OCI-LY1 (cell line): ENCODE measurements around the gene RNF151.

ENCODE experiments used
- H2AFZ ChIP-seq: fragments of 200-600 bp; sonication (generic), shearing (Covaris generic); 2 replicates; pipeline ENCODE4 v1.6.0; 2014; ENCODE audit warnings: antibody characterized with exemption, mild to moderate bottlenecking, low read length
- H3F3A ChIP-seq: fragments of 200-600 bp; sonication (generic), shearing (Covaris generic); 2 replicates; pipeline ENCODE4 v1.6.0; 2014; ENCODE audit warnings: mild to moderate bottlenecking, antibody characterized with exemption, low read length, moderate library complexity; ENCODE audit not compliant: insufficient read depth
- H3K27ac ChIP-seq: fragments of 200-600 bp; sonication (generic); 2 replicates; pipeline ENCODE4 v1.5.1; 2014; ENCODE audit warnings: low read length, mixed run types, mild to moderate bottlenecking, low read depth; ENCODE audit not compliant: poor library complexity, severe bottlenecking
- H3K27me3 ChIP-seq: fragments of 200-600 bp; sonication (generic); 2 replicates; pipeline ENCODE4 v1.6.0; 2014; ENCODE audit warnings: antibody characterized with exemption, mild to moderate bottlenecking, low read length, moderate library complexity; ENCODE audit not compliant: insufficient read depth
- H3K36me3 ChIP-seq: fragments of 200-600 bp; sonication (generic); 2 replicates; pipeline ENCODE4 v1.6.1; 2014; ENCODE audit warnings: mild to moderate bottlenecking, antibody characterized with exemption, low read length, moderate library complexity, mixed read lengths; ENCODE audit not compliant: insufficient read depth
- H3K4me1 ChIP-seq: fragments of 200-600 bp; sonication (generic); 2 replicates; pipeline ENCODE4 v1.5.1; 2014; ENCODE audit warnings: mild to moderate bottlenecking, low read length, moderate library complexity; ENCODE audit not compliant: insufficient read depth, severe bottlenecking
- H3K4me2 ChIP-seq: fragments of 200-600 bp; sonication (generic), shearing (Covaris generic); 2 replicates; pipeline ENCODE4 v1.6.1; 2014; ENCODE audit warnings: low read length
- H3K4me3 ChIP-seq: fragments of 200-600 bp; sonication (generic); 2 replicates; pipeline ENCODE4 v1.5.1; 2014; ENCODE audit warnings: low read length, low read depth, mild to moderate bottlenecking, mixed read lengths; ENCODE audit not compliant: poor library complexity, severe bottlenecking
- H3K79me2 ChIP-seq: fragments of 200-600 bp; shearing (Covaris generic); 2 replicates; pipeline ENCODE4 v1.6.1; 2016; ENCODE audit warnings: mixed run types, low read length, mixed read lengths; ENCODE audit not compliant: insufficient read depth
- H3K9ac ChIP-seq: fragments of 200-600 bp; sonication (generic), shearing (Covaris generic); 2 replicates; pipeline ENCODE4 v1.6.1; 2014; ENCODE audit warnings: mild to moderate bottlenecking, low read length, mixed read lengths
- H3K9me2 ChIP-seq: fragments of 200-600 bp; sonication (generic), shearing (Covaris generic); 2 replicates; pipeline ENCODE4 v1.6.1; 2014; ENCODE audit warnings: low read depth, mild to moderate bottlenecking, low read length, mixed read lengths
- H3K9me3 ChIP-seq: fragments of 200-600 bp; shearing (Covaris generic); 2 replicates; pipeline ENCODE4 v1.6.1; 2014; ENCODE audit warnings: low read length, mixed read lengths
- H4K20me1 ChIP-seq: fragments of 200-600 bp; sonication (generic), shearing (Covaris generic); 2 replicates; pipeline ENCODE4 v1.6.0; 2016; ENCODE audit warnings: mild to moderate bottlenecking, low read length; ENCODE audit not compliant: insufficient read depth
- EZH2 ChIP-seq: fragments of 200-600 bp; sonication (generic), shearing (Covaris generic); IDR thresholded peaks from 2 replicates; pipeline ENCODE4 v1.8.0; 2017; ENCODE audit warnings: borderline replicate concordance, mixed run types, mild to moderate bottlenecking, antibody characterized with exemption, low read length, moderate library complexity, mixed read lengths
- TF ChIP-seq, protein P1 (sequence below): fragments of 200-600 bp; sonication (generic), shearing (Covaris generic); IDR thresholded peaks from 2 replicates; pipeline ENCODE4 v1.5.1; 2017; ENCODE audit warnings: mild to moderate bottlenecking, antibody characterized with exemption, low read length, moderate library complexity, mixed read lengths

The RNF151 gene

DNA sequence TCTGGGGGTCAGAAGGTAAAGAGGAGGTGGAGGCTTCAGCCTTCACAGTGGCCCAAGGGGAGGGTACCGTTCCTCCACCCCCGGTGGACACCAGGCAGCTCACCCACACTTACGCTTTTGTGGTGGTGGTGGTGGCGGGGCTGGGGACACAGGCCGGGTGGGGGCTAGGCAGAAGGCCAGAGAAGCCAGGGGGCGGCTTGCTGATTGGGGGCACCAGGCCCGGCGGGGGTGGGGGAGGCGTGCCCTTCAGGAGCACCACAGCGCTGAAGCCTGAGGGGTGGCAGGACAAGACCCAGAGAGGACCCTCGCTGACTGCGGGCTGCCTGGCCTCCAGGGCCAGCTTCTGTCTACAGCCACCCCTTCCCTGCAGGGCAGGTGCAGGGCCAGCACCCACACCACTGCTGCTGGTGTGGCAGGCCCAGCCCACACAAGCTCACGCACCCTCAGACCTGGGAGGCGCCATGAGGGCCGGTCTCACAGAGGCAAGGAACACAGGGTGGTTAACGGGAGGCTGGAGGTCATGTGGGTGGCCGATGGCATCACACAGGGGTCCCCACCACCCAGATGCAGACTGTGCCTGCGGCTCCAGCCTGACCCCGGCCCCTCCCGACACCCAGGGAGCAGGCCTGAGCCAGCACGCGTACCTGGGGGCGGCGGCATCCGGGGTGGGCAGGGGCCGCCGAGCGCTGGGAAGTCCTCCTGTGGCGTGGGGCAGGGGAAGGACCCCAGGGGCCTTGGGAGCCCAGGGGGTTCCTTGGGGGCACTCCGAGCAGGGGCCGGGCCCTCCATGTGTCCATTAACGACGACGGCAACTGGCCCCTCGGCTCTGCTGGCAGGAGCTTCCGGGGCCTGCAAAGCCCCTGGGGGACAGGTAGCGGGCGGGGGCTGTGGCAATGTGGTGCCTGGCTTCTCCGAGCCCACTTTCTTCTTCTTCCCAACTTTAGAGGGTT, 32.5 kb downstream of the RNF151 start:
- H2AFZ ChIP-seq, result no peak overlapping the region
- no peak overlapping the region for H3K4me2 ChIP-seq
- no peaks in the 10 kb centered on the region for H3K9me3 ChIP-seq
- H3F3A ChIP-seq, result no peaks in the 10 kb centered on the region
- no peak overlapping the region for H3K27ac ChIP-seq
- H4K20me1 ChIP-seq, result no peaks in the 10 kb centered on the region
- peaks cover 75% of the 10 kb centered on the region for H3K36me3 ChIP-seq
- no peak overlapping the region for H3K9ac ChIP-seq
- no peak for TF ChIP-seq EZH2
- TF ChIP-seq, protein P1, sequence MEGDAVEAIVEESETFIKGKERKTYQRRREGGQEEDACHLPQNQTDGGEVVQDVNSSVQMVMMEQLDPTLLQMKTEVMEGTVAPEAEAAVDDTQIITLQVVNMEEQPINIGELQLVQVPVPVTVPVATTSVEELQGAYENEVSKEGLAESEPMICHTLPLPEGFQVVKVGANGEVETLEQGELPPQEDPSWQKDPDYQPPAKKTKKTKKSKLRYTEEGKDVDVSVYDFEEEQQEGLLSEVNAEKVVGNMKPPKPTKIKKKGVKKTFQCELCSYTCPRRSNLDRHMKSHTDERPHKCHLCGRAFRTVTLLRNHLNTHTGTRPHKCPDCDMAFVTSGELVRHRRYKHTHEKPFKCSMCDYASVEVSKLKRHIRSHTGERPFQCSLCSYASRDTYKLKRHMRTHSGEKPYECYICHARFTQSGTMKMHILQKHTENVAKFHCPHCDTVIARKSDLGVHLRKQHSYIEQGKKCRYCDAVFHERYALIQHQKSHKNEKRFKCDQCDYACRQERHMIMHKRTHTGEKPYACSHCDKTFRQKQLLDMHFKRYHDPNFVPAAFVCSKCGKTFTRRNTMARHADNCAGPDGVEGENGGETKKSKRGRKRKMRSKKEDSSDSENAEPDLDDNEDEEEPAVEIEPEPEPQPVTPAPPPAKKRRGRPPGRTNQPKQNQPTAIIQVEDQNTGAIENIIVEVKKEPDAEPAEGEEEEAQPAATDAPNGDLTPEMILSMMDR, result no peak
- no peaks in the 10 kb centered on the region for H3K27me3 ChIP-seq
- peaks cover 3% of the 10 kb centered on the region for H3K4me1 ChIP-seq
- H3K9me2 ChIP-seq, result no peaks in the 10 kb centered on the region
- no peak overlapping the region for H3K4me3 ChIP-seq
- no peaks in the 10 kb centered on the region for H3K79me2 ChIP-seq

DNA sequence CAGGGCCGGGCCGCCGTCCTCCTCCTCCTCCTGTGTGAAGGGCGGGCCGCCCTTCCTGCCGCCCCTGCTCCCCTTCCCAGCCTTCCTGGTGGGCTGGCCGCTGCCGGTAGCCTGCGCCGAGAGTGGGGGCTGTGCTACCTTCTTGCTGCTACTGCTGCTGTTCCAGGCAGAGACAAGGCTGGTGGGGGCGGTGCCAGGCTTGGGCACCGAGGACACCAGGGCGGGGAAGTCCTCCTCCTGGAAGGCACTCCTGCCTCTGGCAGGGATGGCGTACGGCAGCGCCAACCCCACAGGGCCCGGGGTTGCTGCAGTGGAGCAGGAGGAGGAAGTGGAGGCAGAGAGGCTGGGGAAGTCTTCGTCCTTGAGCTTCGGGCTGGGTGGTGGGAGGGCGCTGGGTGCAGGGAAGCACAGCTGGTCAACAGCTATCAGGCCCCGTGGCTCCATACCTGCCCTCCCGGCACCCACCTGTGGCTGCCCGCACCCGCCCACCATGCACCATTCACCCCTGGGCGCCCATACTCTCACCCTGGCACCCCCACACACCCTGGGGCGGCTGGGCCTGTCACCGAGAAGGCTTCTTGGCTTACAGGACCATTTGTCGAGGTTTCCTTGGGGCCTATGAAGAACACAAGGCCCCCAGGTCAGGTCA, 33.3 kb downstream of the RNF151 start:
- no peak overlapping the region for H3K4me2 ChIP-seq
- no peak overlapping the region for H3K9ac ChIP-seq
- H3K9me2 ChIP-seq, result no peaks in the 10 kb centered on the region
- no peak overlapping the region for H2AFZ ChIP-seq
- no peaks in the 10 kb centered on the region for H3K9me3 ChIP-seq
- no peaks in the 10 kb centered on the region for H3F3A ChIP-seq
- H3K36me3 ChIP-seq, result peaks cover 75% of the 10 kb centered on the region
- no peak overlapping the region for H3K27ac ChIP-seq
- H3K4me3 ChIP-seq, result no peak overlapping the region
- no peaks in the 10 kb centered on the region for H4K20me1 ChIP-seq
- peaks cover 7% of the 10 kb centered on the region for H3K4me1 ChIP-seq
- H3K27me3 ChIP-seq, result no peaks in the 10 kb centered on the region
- H3K79me2 ChIP-seq, result no peaks in the 10 kb centered on the region
- TF ChIP-seq EZH2, result no peak
- TF ChIP-seq, protein P1, result no peak

DNA sequence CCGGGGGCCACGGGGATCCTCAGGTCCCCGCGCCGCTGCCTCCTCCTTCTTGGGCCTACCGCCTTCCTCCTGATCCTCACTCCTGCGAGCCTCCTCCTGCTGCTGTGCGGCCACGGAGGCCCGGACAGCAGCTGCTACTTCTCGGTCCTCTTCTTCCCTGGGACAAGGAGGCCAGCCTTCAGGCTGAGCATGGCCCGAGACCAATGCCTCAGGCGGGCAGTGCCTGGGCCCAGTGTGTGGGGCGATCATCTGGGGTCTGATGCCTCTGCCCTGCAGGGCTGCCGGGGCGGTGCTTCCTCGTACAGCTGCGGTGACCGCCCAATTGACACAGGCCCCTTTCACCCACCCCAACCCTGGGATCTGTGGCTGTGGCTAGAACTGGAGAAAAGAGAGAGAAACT, 34.4 kb downstream of the RNF151 start:
- H3K9ac ChIP-seq, result no peak overlapping the region
- H3F3A ChIP-seq, result no peaks in the 10 kb centered on the region
- TF ChIP-seq, protein P1, result no peak
- no peak overlapping the region for H3K4me3 ChIP-seq
- no peak overlapping the region for H3K4me2 ChIP-seq
- no peak overlapping the region for H3K27ac ChIP-seq
- no peak overlapping the region for H2AFZ ChIP-seq
- no peaks in the 10 kb centered on the region for H4K20me1 ChIP-seq
- no peaks in the 10 kb centered on the region for H3K9me2 ChIP-seq
- H3K9me3 ChIP-seq, result no peaks in the 10 kb centered on the region
- peaks cover 71% of the 10 kb centered on the region for H3K36me3 ChIP-seq
- H3K27me3 ChIP-seq, result no peaks in the 10 kb centered on the region
- H3K4me1 ChIP-seq, result peaks cover 17% of the 10 kb centered on the region
- no peaks in the 10 kb centered on the region for H3K79me2 ChIP-seq
